Activated naive CD4-positive, alpha-beta T cell treated with anti-CD3 and anti-CD28 coated beads, Interleukin-2, amount 50 U/mL, for 72 hours (primary cell): Measurements from ENCODE around the gene CIT. TPM values are rescaled to one million over a fixed set of nuclear protein-coding genes. Genes with fewer than 3 reads are reported as not detected.

Source experiments
- ATAC-seq, 2 donors: fragments of 150-1000 bp; cut with Tn5 transposase; 2 replicates each; pipeline ENCODE4 v1.10.0; 2021; ENCODE audit warnings: mild to moderate bottlenecking in 2 of 2, moderate library complexity in 2 of 2
- DNase-seq, 2 donors: peaks; one replicate each; pipeline ENCODE4 v3.0.0; 2021 to 2022; ENCODE audit warnings: low spot score in 2 of 2
- H3K27ac Mint-ChIP-seq, 2 donors: one replicate each; pipeline ENCODE4 v1.8.0; 2022; ENCODE audit warnings: mild to moderate bottlenecking in 2 of 2, mixed read lengths in 2 of 2
- H3K36me3 Mint-ChIP-seq, 2 donors: one replicate each; pipeline ENCODE4 v1.8.0; 2022; ENCODE audit warnings: mixed read lengths in 2 of 2
- H3K9me3 Mint-ChIP-seq, 2 donors: one replicate each; pipeline ENCODE4 v1.8.0; 2022; ENCODE audit warnings: mixed read lengths in 2 of 2
- total RNA-seq, 2 donors: library from RNA; stranded (reverse); gene quantifications; one replicate each; pipeline ENCODE4 v1.2.3, GENCODE V29; 2022

Gene CIT
- total RNA-seq, 2 donors from 2014 or later = 83.4 to 147 TPM

DNA sequence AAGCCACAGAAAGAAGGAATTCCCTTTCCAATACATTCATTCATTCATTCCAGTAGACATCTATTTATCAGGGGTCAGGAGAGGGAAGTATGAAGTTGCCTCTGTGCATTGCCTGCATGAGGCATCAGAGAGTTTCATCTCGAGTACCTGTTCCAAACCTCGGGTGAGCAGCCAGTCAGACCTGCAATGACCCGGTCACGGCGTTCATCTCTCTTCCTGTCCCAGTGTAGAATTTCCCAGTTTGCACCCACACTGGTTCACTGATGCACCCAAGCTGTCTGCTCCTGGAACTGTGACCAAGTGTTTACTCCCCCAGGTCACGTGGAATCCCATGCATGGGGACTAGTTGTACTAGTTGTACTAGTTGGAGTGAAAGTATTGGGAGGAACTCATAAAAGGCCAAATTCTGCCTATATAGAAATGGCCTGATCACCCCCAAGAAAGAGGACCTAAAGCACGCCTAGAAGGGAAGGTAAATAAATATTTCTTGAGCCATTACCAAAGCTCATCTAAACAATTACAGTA, 231.5 kb downstream of the CIT start:
- H3K9me3 Mint-ChIP-seq = peaks cover 0 to 6% of the 10 kb centered on the region in 2 donors
- no peak for ATAC-seq

DNA sequence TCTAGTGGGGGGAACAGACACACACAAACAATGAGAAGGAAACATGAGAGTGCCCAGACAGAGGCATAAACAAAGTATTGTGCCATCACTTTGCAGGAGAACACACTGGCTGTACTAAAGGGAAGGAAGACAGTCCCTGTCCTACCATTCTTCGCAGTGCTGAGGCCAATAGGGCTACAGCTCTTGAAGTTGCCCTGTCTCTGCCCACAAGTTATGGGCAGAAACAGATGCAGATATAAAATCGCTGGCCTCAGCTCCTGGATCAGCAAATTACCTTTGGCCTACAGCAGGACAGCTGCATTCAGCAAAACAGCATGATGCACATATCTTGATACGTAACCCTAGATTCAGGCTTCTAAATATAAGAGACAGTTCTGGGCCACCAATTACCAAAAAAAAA, 232.2 kb downstream of the CIT start:
- Mint-ChIP-seq H3K36me3 (no peaks in the 10 kb centered on the region), H3K27ac (no peak overlapping the region), H3K9me3 (peaks cover 0 to 6% of the 10 kb centered on the region in 2 donors)
- DNase-seq = no peak
- ATAC-seq = no peak

More for the DNA sequence above, 231.5 kb downstream of the CIT start:
- no peak overlapping the region for H3K27ac Mint-ChIP-seq
- DNase-seq = no peak
- H3K36me3 Mint-ChIP-seq = no peaks in the 10 kb centered on the region

DNA sequence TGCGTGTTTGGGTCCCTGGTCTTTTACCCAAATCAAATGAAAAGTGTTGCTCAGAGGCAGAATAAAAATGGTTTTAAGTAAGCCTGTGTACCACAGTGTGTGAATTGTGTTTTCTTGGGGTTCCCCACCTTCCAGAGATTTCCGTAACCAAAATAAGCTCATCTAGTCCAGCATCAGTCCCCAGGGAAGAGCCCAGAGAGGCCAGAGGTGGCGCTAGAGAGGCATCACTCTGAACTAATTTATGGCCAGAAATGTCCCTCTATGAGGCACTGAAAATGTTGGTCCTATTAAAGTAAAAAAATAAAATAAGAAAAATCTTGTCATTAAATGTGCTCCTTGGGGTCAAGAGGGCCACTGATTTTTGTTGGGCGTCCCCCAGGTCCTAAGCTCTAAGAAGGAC, 234.1 kb downstream of the CIT start:
- peaks cover 0 to 6% of the 10 kb centered on the region in 2 donors for H3K9me3 Mint-ChIP-seq
- DNase-seq = no peak
- H3K36me3 Mint-ChIP-seq = no peaks in the 10 kb centered on the region
- H3K27ac Mint-ChIP-seq = no peak overlapping the region
- no peak for ATAC-seq

Other genes starting within 250 kb of the CIT start
- gene PRKAB1, start 209.2 kb downstream of the CIT start, total RNA-seq = 10 to 100 TPM; 18.2 to 63.7 TPM
- gene BICDL1, start 111.9 kb upstream of the CIT start, total RNA-seq = 100 to 1,000 TPM in 1 of 2 donors, 10 to 100 TPM in 1; 92.5 to 158 TPM
- gene RAB35, start 239.4 kb upstream of the CIT start, total RNA-seq = 10 to 100 TPM; 38.7 to 59.6 TPM